HG03025 (cell line): ENCODE results near the gene LIMD2.

Experiments
- ATAC-seq: cut with Tn5 transposase; IDR thresholded peaks from one replicate; pipeline ENCODE4 v1.9.1; 2021; ENCODE audit warnings: mild to moderate bottlenecking, moderate library complexity; ENCODE audit not compliant: unreplicated experiment, low FRiP score

The LIMD2 gene

GRCh38 chr17:63685041-63685440, 14.9 kb downstream of the LIMD2 start:
- ATAC-seq = no peak

GRCh38 chr17:63682981-63683380, 16.9 kb downstream of the LIMD2 start:
- ATAC-seq = no peak

DNA sequence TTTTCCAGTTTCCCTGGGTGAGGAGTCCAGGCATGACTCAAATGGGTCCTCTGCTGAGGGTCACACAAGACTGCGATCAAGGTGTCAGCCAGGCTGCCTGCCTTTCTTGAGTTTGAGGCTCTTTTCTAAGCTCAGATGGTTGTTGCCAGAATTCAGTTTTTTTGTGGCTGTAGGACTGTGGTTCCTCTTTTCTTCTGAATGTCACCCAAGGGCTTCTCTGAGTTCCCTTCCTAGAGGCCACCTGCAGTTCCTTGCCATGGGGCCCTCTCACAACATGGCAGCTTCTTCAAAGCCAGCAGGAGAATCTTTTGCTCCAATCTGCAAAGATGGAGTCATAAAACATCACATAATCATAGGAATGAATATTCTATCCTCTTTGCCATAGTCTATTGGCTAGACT, 17.5 kb downstream of the LIMD2 start:
- no peak for ATAC-seq

DNA sequence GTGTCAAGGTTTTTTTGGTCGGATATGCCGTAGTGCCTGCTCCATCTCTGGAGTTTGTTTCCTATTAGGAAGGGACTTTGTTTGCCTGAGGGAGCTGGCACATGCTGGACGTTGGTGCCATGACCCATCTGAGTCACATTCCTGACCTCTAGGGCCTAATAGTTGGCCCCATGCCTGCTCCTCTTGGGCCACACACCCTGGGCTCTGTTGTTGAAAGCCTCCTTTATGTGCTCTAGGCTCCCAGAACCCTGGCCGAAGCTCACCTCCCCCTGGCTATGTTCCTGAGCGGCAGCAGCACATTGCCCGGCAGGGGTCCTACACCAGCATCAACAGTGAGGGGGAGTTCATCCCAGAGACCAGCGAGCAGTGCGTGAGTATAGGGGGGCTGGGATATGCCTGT, 18.4 kb downstream of the LIMD2 start:
- no peak for ATAC-seq

DNA sequence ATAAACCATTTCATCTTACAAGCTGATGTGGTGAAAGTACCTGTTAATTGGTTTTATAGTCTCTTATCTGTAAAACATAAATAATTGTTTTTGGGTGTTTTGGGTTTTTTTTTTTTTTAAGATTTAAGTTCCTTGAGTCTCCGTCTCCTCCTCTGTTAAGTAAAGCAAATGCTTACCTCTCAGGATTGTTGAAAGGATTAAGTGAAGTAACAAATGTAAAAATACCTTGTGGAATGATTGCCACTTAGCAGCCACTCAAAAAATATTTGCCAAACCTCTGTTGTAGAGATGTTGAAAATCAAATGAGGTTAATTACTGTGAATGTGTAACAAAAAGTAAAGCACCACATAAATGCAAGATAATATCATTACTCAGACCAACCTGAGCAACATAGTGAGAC, 19.2 kb downstream of the LIMD2 start:
- ATAC-seq = no peak

DNA sequence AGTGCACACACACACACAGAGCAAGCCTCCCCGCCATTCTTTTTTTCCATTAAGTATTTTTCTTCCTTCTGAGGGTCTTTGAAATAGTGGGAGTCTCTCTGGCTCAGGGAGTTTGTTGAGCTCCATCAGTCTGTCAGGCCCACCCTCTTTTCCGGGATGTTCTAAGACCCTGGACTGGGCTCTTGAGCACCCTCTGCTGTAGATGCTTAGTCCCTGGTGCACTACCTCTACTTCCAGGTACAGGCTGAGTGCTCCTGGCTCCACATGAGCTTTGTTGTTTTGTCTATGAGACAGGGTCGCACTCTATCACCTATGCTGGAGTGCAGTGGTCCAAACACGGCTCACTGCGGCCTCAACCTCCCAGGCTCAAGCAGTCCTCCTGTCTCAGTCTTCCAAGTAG, 20.7 kb downstream of the LIMD2 start:
- no peak for ATAC-seq

DNA sequence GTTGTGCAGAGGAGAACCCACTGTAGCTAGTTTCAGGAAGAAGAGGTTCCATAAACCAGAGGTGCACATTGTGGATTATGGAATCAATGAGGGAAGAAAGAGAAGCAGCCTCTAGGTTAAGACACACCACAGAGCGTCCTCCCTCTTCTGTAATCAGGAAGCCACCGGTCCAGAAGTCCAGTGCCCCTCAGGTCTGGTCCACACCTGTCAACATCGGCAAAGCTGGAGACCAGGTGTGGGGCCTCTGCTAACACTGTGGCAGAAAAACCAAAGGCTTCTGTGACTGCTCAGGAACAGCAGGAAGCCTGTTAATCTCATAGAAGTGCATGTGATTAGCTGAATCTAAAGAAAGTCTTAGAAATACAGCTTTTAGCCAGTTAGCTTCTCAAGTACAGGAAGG, 23.3 kb downstream of the LIMD2 start:
- ATAC-seq = no peak

DNA sequence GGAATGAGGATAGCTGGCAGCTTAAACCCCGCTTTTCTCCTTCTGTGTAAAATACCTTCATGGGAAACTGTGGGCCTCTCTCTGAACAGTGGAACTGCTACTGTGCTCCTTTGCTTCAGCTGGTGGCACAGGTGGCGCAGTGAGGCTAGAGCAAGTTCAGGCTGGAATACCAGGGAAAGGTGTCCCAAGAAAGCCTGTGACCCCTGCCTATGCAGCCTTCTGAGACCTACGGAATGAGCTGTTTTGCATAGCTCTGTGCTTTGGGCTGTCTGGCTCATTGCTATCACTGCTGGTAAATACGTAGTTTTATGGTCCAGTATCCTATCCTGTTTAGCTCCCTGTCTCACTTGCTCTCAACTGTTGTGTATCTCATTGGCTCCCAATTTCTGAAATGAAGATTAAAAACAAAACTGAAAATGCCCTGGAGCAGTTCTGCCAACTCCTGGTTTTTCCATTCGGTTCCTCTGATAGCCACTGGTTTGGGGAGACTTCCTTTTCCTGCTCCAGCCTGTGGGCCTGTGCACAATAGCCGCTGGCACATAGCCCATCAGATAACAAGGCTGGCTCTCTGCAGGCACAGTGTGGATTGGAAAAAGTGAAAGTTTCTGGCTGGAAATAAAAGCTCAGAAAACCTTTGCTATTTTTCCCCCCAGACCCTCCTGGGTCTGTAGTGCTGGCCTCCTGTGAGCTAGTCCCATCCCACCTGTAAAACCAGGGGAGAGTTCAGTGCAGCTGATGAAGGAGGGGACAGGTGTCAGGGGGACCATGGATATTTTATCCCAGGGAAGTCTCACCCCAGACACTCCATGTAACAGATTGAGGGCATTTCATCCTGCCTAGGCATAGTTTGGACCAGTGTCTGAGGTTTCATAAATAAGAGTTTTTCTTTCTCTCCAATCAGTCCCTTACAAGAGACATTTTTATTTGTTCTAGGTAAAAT, 24.0 kb downstream of the LIMD2 start:
- ATAC-seq = no peak

DNA sequence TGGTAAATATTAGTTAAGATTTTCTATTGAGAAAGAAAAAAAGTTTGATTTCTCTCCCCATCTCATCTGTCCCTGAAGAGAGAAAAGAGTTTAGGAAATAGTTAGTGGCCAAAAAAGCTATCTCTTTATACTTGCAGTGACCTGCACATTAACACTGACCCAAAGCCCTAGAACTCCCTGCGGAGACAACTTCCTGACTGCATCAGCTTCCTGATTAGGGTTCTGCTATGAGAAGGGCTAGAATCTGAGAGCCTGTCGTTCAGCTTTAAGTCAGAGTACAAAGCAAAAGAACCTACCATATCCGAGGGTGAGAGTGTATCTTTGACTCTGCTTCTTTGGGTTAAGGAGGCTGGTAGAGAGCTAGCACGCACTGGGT, 24.7 kb downstream of the LIMD2 start:
- no peak for ATAC-seq

GRCh38 chr17:63672856-63673255, 27.1 kb downstream of the LIMD2 start:
- no peak for ATAC-seq

GRCh38 chr17:63665527-63666214, 34.3 kb downstream of the LIMD2 start:
- ATAC-seq = peak; percentile 61

- ATAC-seq = no peak
These were observed 40.1 kb downstream of the LIMD2 start for GRCh38 chr17:63659850-63660249.

GRCh38 chr17:63658366-63658765, 41.6 kb downstream of the LIMD2 start:
- no peak for ATAC-seq

DNA sequence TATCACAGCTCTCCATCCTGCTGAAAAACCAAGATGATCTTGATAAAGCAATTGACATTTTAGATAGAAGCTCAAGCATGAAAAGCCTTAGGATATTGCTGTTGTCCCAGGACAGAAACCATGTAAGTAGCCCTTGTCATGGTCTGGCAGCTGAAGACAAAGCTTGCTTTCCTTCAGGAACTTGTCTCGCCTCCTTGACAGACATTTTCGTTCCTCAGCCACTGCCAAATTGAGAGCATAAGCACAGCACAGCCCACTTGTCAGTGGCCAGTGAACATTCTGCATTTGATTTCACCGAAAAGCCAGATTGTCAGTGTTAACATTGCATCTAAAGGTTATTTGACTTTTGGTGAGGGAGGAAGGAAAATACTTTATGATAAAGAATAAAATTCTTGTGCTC, 42.1 kb downstream of the LIMD2 start:
- no peak for ATAC-seq

DNA sequence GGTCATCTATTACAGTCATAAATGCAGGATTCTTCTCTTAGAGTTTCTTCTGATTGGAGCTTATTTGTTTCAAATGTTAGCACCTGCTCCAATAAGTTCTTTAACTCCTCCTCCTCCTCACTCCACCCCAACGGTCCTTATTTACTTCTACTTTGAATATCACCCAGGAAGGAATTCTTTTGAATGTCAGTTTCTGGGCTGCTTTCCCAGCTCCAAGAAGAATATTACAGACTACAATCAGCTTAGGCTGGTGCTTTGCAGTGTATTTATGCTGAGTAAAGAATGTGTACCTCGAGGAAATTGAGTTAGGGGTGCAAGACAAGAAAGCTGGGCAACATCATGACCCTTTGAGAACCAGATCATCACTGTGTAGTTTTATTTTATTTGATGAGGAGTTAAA, 46.9 kb downstream of the LIMD2 start:
- no peak for ATAC-seq

- ATAC-seq = no peak
These were observed 47.8 kb downstream of the LIMD2 start for GRCh38 chr17:63652106-63652505.

DNA sequence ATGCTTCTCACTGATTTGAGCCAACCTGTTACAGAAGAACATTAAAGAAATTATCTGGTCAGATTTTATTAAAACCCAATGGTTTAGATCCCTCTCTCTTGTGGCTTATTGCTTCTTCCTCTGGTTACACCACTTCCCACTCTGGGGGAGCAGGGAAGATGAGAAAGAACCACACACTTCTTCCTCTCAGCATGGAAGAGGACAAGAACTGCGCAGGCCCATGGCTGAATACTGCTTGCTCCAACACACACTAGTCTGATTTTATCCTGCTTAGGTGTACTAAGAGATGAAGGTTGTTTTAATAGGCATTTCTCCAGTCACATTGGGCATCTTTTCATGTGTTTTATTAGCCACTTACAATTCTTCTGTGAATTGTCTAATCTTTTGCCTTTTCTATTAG, 50.1 kb downstream of the LIMD2 start:
- ATAC-seq = no peak

GRCh38 chr17:63647936-63648335, 52.0 kb downstream of the LIMD2 start:
- no peak for ATAC-seq

DNA sequence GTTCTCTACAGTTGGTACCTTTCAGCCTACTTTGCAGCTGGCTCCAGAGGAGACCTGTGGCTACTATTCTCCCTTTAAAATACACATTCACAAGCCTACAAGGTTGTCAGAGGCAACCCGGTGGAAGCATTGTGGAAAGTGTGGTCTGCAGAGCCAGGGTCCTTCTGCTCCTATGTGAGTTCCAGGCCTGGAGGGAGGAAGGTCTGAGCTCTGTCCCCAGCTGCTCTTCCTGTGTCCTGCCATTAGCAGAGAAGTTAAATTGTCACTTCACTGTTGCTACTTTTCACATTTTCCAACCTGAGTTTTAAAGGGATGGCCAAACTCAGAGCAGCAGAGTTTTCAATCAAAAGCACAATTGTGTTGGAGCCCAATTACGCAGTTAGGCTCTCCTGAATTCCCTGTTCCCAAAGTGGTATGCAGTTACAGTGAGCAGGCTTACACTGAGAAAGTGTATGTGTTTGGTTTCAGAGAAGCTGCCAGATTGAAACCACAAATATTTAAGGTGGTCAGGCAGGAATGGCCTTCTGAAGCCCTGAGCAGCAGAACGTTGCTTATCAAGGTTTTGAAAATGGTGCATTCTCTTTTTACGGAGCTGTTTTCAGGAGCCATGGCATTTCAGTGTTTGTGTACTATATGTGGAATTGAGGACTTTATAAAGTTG, 52.7 kb downstream of the LIMD2 start:
- no peak for ATAC-seq

DNA sequence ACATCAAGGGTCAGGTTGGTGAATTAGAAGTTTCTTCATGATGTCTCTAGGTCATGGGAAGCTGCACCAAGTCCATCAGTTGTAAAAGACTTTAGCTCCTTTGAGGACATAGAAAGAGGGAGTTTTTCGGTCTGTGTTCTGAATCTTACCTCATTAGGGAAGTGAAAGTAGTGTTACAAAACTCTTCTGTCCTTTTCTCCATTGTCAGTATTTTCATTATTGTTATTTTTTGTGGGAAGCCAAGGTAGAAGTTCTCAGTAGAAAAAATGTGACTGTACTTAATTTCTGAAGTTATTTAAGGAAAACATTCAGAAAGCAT, 53.5 kb downstream of the LIMD2 start:
- ATAC-seq = peak; percentile 53
